ENCODE results near the gene ZNF275. TPM values are rescaled to one million over a fixed set of nuclear protein-coding genes. Genes with fewer than 3 reads are reported as not detected.

Gene ZNF275
- total and polyA plus RNA-seq, 12 donors, result 22.8 to 252 (median 101) TPM

- peak overlapping the region in 3 of 4 donors; percentile 32 to 91 (median 32) for H3K4me3 ChIP-seq
- DNase-seq, result peak in 3 of 7 donors; percentile 34 to 48 (median 39)
- H3K27ac ChIP-seq, result peak overlapping the region in 4 of 5 donors; percentile 59 to 95 (median 80)
- TF ChIP-seq CTCF (IDR thresholded peaks at IDR 0.05) (no peak), POLR2A (IDR thresholded peaks at IDR 0.05) (no peak)
- WGBS, 4 donors, result 6 to 42% (median 27%) methylated on average over 3 to 15 of the region's 16 CpGs
- no peaks in the 10 kb centered on the region for H3K36me3 ChIP-seq (replicated peaks in 1 of 2)
- intact Hi-C loops (cut with DNase I), result no loop called here
- peaks cover 0 to 5% of the 10 kb centered on the region in 2 donors for H3K4me1 ChIP-seq (replicated peaks in 1 of 2)
- no peaks in the 10 kb centered on the region for H3K9me3 ChIP-seq (replicated peaks in 1 of 3)
- no peaks in the 10 kb centered on the region for H3K27me3 ChIP-seq
Observed at GRCh38 chrX:153334654-153335295, 822 bp downstream of the ZNF275 start.

GRCh38 chrX:153336121-153336894 is 2.4 kb downstream of the ZNF275 start:
- TF ChIP-seq POLR2A (IDR thresholded peaks at IDR 0.05) (no peak), CTCF (IDR thresholded peaks at IDR 0.05) (no peak)
- 40 to 60% (median 55%) methylated on average over 1 to 11 of the region's 11 CpGs for WGBS, 4 donors
- H3K27ac ChIP-seq, result peak overlapping the region in 3 of 5 donors; percentile 13 to 95 (median 82)
- intact Hi-C loops (cut with DNase I), result no loop called here
- H3K27me3 ChIP-seq, result no peaks in the 10 kb centered on the region
- peak in 2 of 7 donors; percentile 30 to 46 for DNase-seq
- H3K36me3 ChIP-seq (replicated peaks in 1 of 2), result no peaks in the 10 kb centered on the region
- no peaks in the 10 kb centered on the region for H3K9me3 ChIP-seq (replicated peaks in 1 of 3)
- peaks cover 0 to 5% of the 10 kb centered on the region in 2 donors for H3K4me1 ChIP-seq (replicated peaks in 1 of 2)
- H3K4me3 ChIP-seq, result peak overlapping the region in 1 of 4 donors; percentile 91

- WGBS, 4 donors, result 49 to 61% (median 51%) methylated on average over 4 to 5 of the region's 5 CpGs
- intact Hi-C loops (cut with DNase I), result no loop called here
- TF ChIP-seq POLR2A (IDR thresholded peaks at IDR 0.05) (no peak), CTCF (IDR thresholded peaks at IDR 0.05) (no peak)
Observed at GRCh38 chrX:153336988-153337387, 3.0 kb downstream of the ZNF275 start.

GRCh38 chrX:153338836-153339235 is 4.9 kb downstream of the ZNF275 start:
- intact Hi-C loops (cut with DNase I), result no loop called here

More at GRCh38 chrX:153336988-153337387, 3.0 kb downstream of the ZNF275 start:
- no peaks in the 10 kb centered on the region for H3K27me3 ChIP-seq
- H3K36me3 ChIP-seq (replicated peaks in 1 of 2), result no peaks in the 10 kb centered on the region
- peak overlapping the region in 1 of 4 donors; percentile 16 for H3K4me3 ChIP-seq
- peak overlapping the region in 2 of 5 donors; percentile 82 to 95 for H3K27ac ChIP-seq
- no peaks in the 10 kb centered on the region for H3K9me3 ChIP-seq (replicated peaks in 1 of 3)
- H3K4me1 ChIP-seq (replicated peaks in 1 of 2), result peaks cover 0 to 8% of the 10 kb centered on the region in 2 donors
- DNase-seq, result no peak

More at GRCh38 chrX:153338836-153339235, 4.9 kb downstream of the ZNF275 start:
- Histone ChIP-seq H3K4me3 (no peak overlapping the region), H3K27me3 (no peaks in the 10 kb centered on the region), H3K9me3 (replicated peaks in 1 of 3) (no peaks in the 10 kb centered on the region), H3K4me1 (replicated peaks in 1 of 2) (peaks cover 3 to 16% of the 10 kb centered on the region in 2 donors), H3K27ac (peak overlapping the region in 2 of 5 donors; percentile 1 to 49), H3K36me3 (replicated peaks in 1 of 2) (no peaks in the 10 kb centered on the region)
- DNase-seq, result peak in 1 of 7 donors; percentile 11
- TF ChIP-seq POLR2A (IDR thresholded peaks at IDR 0.05), result no peak
- no peak for TF ChIP-seq CTCF (IDR thresholded peaks at IDR 0.05)
- WGBS, 4 donors, result 48 to 74% (median 63%) methylated on average over 7 of the region's 7 CpGs
